GM12878 (cell line): Measurements from ENCODE around the gene ACVR1. TPM values are rescaled to one million over a fixed set of nuclear protein-coding genes. Genes with fewer than 3 reads are reported as not detected.
A peak's percentile ranks its signal among the peaks of the same experiment; 100 is the strongest.

Source experiments
- ATAC-seq: fragments of 200-7000 bp; cut with Tn5 transposase; 3 replicates; pipeline ENCODE4 v1.9.1; 2020; ENCODE audit warnings: mild to moderate bottlenecking, moderate library complexity
- BruUV-seq: library from RNA; stranded (reverse); fragments of 400-500 nt; replicated peaks from 2 replicates; lab custom pipeline; 2021; lab: Mats Ljungman, UMichigan
- CTCF ChIA-PET: fragments of 300-600 bp; sonication (Branson Sonifier 250); formaldehyde crosslinking; extraction: SDS; loops from one replicate; lab custom pipeline; 2021; ENCODE audit warnings: inconsistent platforms; lab: Yijun Ruan, JAX
- POLR2A ChIA-PET: fragments of 350-600 bp; formaldehyde crosslinking; extraction: SDS; loops from one replicate; lab custom pipeline; 2021; ENCODE audit warnings: inconsistent platforms; lab: Charles Lee
- RAD21 ChIA-PET: fragments of 300-600 bp; sonication (Branson Sonifier 250); formaldehyde crosslinking; loops from one replicate; lab custom pipeline; 2023; ENCODE audit warnings: antibody characterized with exemption; ENCODE audit not compliant: unreplicated experiment; lab: Charles Lee
- SMC1A ChIA-PET: fragments of 300-600 bp; sonication (Branson Sonifier 250); formaldehyde crosslinking; loops from one replicate; lab custom pipeline; 2023; ENCODE audit not compliant: unreplicated experiment, uncharacterized antibody; lab: Charles Lee
- DNase-seq: peaks from one replicate; pipeline ENCODE4 v3.0.0-alpha.2; 2011; ENCODE audit warnings: low read depth, low spot score
- FAIRE-seq: peaks from 3 replicates; lab custom pipeline; 2011; peaks lifted over from hg19 to GRCh38; lab: Jason Lieb, UNC
- H2AFZ ChIP-seq: 2 replicates; pipeline ENCODE4 v1.6.0; 2011; ENCODE audit warnings: low read depth, low read length, control low read depth; ENCODE audit not compliant: control insufficient read depth
- H3K27ac ChIP-seq: 2 replicates; pipeline ENCODE4 v1.5.1; 2011; ENCODE audit warnings: control low read depth; ENCODE audit not compliant: control insufficient read depth, insufficient read depth
- H3K27me3 ChIP-seq, 2 experiments: replicated peaks in 1 of 2; 2 replicates each; pipeline versions ENCODE4 v1.6.0 to v1.6.1; 2011; ENCODE audit warnings: low read length in 1 of 2; ENCODE audit not compliant: control insufficient read depth in 2 of 2, insufficient read depth in 2 of 2
- H3K36me3 ChIP-seq, 2 experiments: 2 replicates each; pipeline ENCODE4 v1.5.1; 2011; ENCODE audit warnings: low read length in 1 of 2; ENCODE audit not compliant: control insufficient read depth in 2 of 2, insufficient read depth in 2 of 2
- H3K4me1 ChIP-seq: 2 replicates; pipeline ENCODE4 v1.6.1; 2011; ENCODE audit warnings: mild to moderate bottlenecking, low read length, moderate library complexity, mixed read lengths; ENCODE audit not compliant: control insufficient read depth, insufficient read depth
- H3K4me2 ChIP-seq: 2 replicates; pipeline ENCODE4 v1.6.0; 2011; ENCODE audit warnings: control low read depth; ENCODE audit not compliant: control insufficient read depth, insufficient read depth
- H3K4me3 ChIP-seq: fragments of 200-600 bp; sonication (generic); 2 replicates; pipeline ENCODE4 v1.5.1; 2016
- H3K79me2 ChIP-seq: 2 replicates; pipeline ENCODE4 v1.6.0; 2011; ENCODE audit warnings: low read length; ENCODE audit not compliant: control insufficient read depth, insufficient read depth
- H3K9ac ChIP-seq: 2 replicates; pipeline ENCODE4 v1.8.0; 2011; ENCODE audit warnings: low read length, control low read depth, mixed read lengths; ENCODE audit not compliant: control insufficient read depth, insufficient read depth
- H3K9me3 ChIP-seq: replicated peaks from 3 replicates; pipeline ENCODE4 v1.5.1; 2011; ENCODE audit warnings: mild to moderate bottlenecking, low read length; ENCODE audit not compliant: control insufficient read depth, insufficient read depth
- H4K20me1 ChIP-seq: 2 replicates; pipeline ENCODE4 v1.6.0; 2011; ENCODE audit not compliant: control insufficient read depth, insufficient read depth
- ASH2L ChIP-seq: fragments of 300-600, 200-600 bp; sonication (generic); IDR thresholded peaks from 2 replicates; pipeline ENCODE4 v1.6.1; 2017; ENCODE audit warnings: low read depth, mild to moderate bottlenecking, borderline replicate concordance
- BHLHE40 ChIP-seq, 2 experiments: fragments of 450-650 bp in 1 of 2; IDR thresholded peaks; 2 replicates each; pipeline ENCODE4 v1.6.1; 2011 to 2017; ENCODE audit warnings: low read depth in 2 of 2, borderline replicate concordance in 1 of 2, improper control_type of control experiment in 1 of 2, low read length in 1 of 2, mild to moderate bottlenecking in 1 of 2
- BMI1 ChIP-seq: fragments of 450-650 bp; IDR thresholded peaks from 2 replicates; pipeline ENCODE4 v1.6.1; 2016; ENCODE audit warnings: mild to moderate bottlenecking, moderate library complexity, borderline replicate concordance
- CREB1 ChIP-seq: IDR thresholded peaks from 2 replicates; pipeline ENCODE4 v1.6.1; 2012; ENCODE audit warnings: low read depth, mild to moderate bottlenecking, inconsistent platforms
- CTCF ChIP-seq, 3 experiments: IDR thresholded peaks in 2 of 3; conservative IDR thresholded peaks in 1 of 3; 2 replicates each; pipeline ENCODE4 v1.5.1; 2011; ENCODE audit warnings: low read depth in 3 of 3, low read length in 3 of 3, mild to moderate bottlenecking in 3 of 3, control low read depth in 2 of 3, moderate library complexity in 2 of 3, inconsistent platforms in 1 of 3, mixed read lengths in 1 of 3; ENCODE audit not compliant: control insufficient read depth in 2 of 3, insufficient read depth in 1 of 3; ENCODE audit errors: extremely low read depth in 1 of 3
- FOS ChIP-seq: IDR thresholded peaks from 3 replicates; pipeline ENCODE4 v1.6.1; 2011; ENCODE audit warnings: borderline replicate concordance; ENCODE audit not compliant: insufficient read length; ENCODE audit errors: extremely low read depth
- IRF4 ChIP-seq: IDR thresholded peaks from 2 replicates; pipeline ENCODE4 v1.6.1; 2011; ENCODE audit warnings: low read depth, low read length
- JUNB ChIP-seq: IDR thresholded peaks from 2 replicates; pipeline ENCODE4 v1.6.1; 2016; ENCODE audit warnings: antibody characterized with exemption, mild to moderate bottlenecking
- MTA2 ChIP-seq: fragments of 450-650 bp; IDR thresholded peaks from 2 replicates; pipeline ENCODE4 v1.6.1; 2016; ENCODE audit warnings: low read depth, mild to moderate bottlenecking, moderate library complexity
- MYB ChIP-seq: fragments of 150-350 bp; IDR thresholded peaks from 2 replicates; pipeline ENCODE4 v1.6.1; 2014; ENCODE audit warnings: mild to moderate bottlenecking, low read depth, low read length, borderline replicate concordance
- NR2C1 ChIP-seq: fragments of 450-650 bp; IDR thresholded peaks from 2 replicates; pipeline ENCODE4 v1.6.1; 2017; ENCODE audit warnings: antibody characterized with exemption, mild to moderate bottlenecking, moderate library complexity
- POLR2A ChIP-seq: IDR thresholded peaks from 2 replicates; pipeline ENCODE4 v1.6.1; 2011; ENCODE audit warnings: low read depth, mild to moderate bottlenecking, low read length
- POLR2AphosphoS2 ChIP-seq: IDR thresholded peaks from 2 replicates; pipeline ENCODE4 v1.6.1; 2011; ENCODE audit warnings: low read depth, mild to moderate bottlenecking, low read length, improper control_type of control experiment, moderate library complexity
- POU2F2 ChIP-seq: IDR thresholded peaks from 3 replicates; pipeline ENCODE4 v1.6.1; 2011; ENCODE audit warnings: low read depth, mild to moderate bottlenecking, low read length, borderline replicate concordance
- RUNX3 ChIP-seq: IDR thresholded peaks from 2 replicates; pipeline ENCODE4 v1.6.1; 2012; ENCODE audit warnings: low read length, inconsistent platforms
- SIN3A ChIP-seq: IDR thresholded peaks from 2 replicates; pipeline ENCODE4 v1.6.1; 2012; ENCODE audit warnings: low read depth, low read length, improper control_type of control experiment
- SIX5 ChIP-seq: IDR thresholded peaks from 2 replicates; pipeline ENCODE4 v1.6.1; 2011; ENCODE audit warnings: mild to moderate bottlenecking, low read depth, low read length, moderate library complexity; ENCODE audit not compliant: severe bottlenecking
- SP1 ChIP-seq: IDR thresholded peaks from one replicate; pipeline ENCODE4 v1.6.1; 2011; ENCODE audit warnings: low read depth, low read length
- SRF ChIP-seq, 2 experiments: IDR thresholded peaks; 2 replicates each; pipeline ENCODE4 v1.6.1; 2011; ENCODE audit warnings: low read depth in 2 of 2, low read length in 2 of 2, mild to moderate bottlenecking in 1 of 2, moderate library complexity in 1 of 2
- WGBS: methylation state at CpG from one replicate; pipeline ENCODE4 v1.1.6; 2016; ENCODE audit warnings: low lambda C conversion rate; ENCODE audit not compliant: insufficient replicate concordance, insufficient coverage; ENCODE audit errors: missing lambda C conversion rate; 5-methylcytosine and 5-hydroxymethylcytosine counted together
- in situ Hi-C: fragments of 300-500 bp; cut with MboI; formaldehyde crosslinking; loops from 9 replicates; pipeline ENCODE4 v1.14.3; 2018; ENCODE audit warnings: mixed read lengths
- intact Hi-C: fragments of 100-400 bp; cut with micrococcal nuclease; formaldehyde crosslinking; loops from one replicate; pipeline ENCODE4 v1.14.2; 2022; ENCODE audit not compliant: unreplicated experiment
- polyA plus RNA-seq, 11 experiments: library from polyadenylated mRNA; depleted of rRNA in 4 of 11; unstranded in 6 of 11; stranded (reverse) in 5 of 11; fragments of >200 nt; fragmentation: Nextera tagmentation in 4 of 11; fragmentation: Illumina TruSeq in 1 of 11; extraction: Ambion mirVana in 4 of 11; extraction: Trizol in 1 of 11; gene quantifications; 1 replicate in 1 of 11; 2 replicates in 10 of 11; pipeline versions ENCODE4 v1.2.1 to v1.2.3, GENCODE V29; 2011 to 2016; ENCODE audit warnings: inconsistent platforms in 2 of 11, missing spikeins in 2 of 11, low read depth in 1 of 11
- total RNA-seq, 4 experiments: library from RNA; depleted of rRNA in 3 of 4; stranded (reverse); fragments of >200 nt in 3 of 4; fragmentation: Illumina TruSeq in 1 of 4; extraction: Trizol in 1 of 4; gene quantifications; 2 replicates each; pipeline versions ENCODE4 v1.2.1 to v1.2.3, GENCODE V29; 2013 to 2021

Gene ACVR1
- total and polyA plus RNA-seq, 10 of the 15 experiments (the other 5 are each of a cell fraction or from before 2014, with no cell fraction given), result 0.06 to 0.24 (median 0.14) TPM; not detected in 4

- Histone ChIP-seq H3K36me3 (no peaks in the 10 kb centered on the region), H3K4me2 (no peak overlapping the region), H3K79me2 (no peaks in the 10 kb centered on the region), H4K20me1 (no peaks in the 10 kb centered on the region), H3K4me1 (peaks cover 5% of the 10 kb centered on the region), H2AFZ (no peak overlapping the region), H3K9me3 (no peaks in the 10 kb centered on the region), H3K4me3 (no peak overlapping the region), H3K27me3 (no peaks in the 10 kb centered on the region), H3K27ac (no peak overlapping the region), H3K9ac (no peak overlapping the region)
- CTCF ChIA-PET, result interaction anchor here (0.5 to 1.5 kb wide), 5 partner anchors 9 to 123 kb away, joined by 3 to 5 read pairs (median 4); no protein-coding TSS in a partner anchor
- FAIRE-seq, result no peak
- POLR2A ChIA-PET, result no interaction called here
- TF ChIP-seq CTCF (IDR thresholded peaks at IDR 0.05 in 2 of 3, conservative IDR thresholded peaks at IDR 0.05 in 1 of 3; ENCODE audit: control insufficient read depth in 2 of 3, extremely low read depth in 1 of 3, insufficient read depth in 1 of 3, low read depth in 3 of 3, low read length in 3 of 3), result peak in 2 of 3 experiments; percentile 19 to 44; a peak in 3 of 6 replicates
- no peak for TF ChIP-seq NR2C1
- TF ChIP-seq SIN3A, result no peak
- DNase-seq, result no peak
- RAD21 ChIA-PET, result no interaction called here
- SMC1A ChIA-PET, result interaction anchor here (1.9 kb wide), 1 partner anchor 10 kb away, joined by 7 read pairs; no protein-coding TSS in a partner anchor
- in situ Hi-C loops, result no loop called here
- 29% methylated on average over 3 of the region's 3 CpGs for whole genome bisulfite sequencing
- BruUV-seq, result no TSS peak
- ATAC-seq, result no peak
- intact Hi-C loops, result no loop called here
Measured at GRCh38 chr2:157901325-157901724, 25.2 kb upstream of the ACVR1 start.

- FAIRE-seq (no peak), ATAC-seq (no peak), DNase-seq (no peak)
- intact Hi-C loops (no loop called here), in situ Hi-C loops (no loop called here)
- BruUV-seq, result no TSS peak
- Histone ChIP-seq H3K79me2 (no peaks in the 10 kb centered on the region), H3K4me3 (no peak overlapping the region), H3K4me2 (no peak overlapping the region), H3K36me3 (no peaks in the 10 kb centered on the region), H3K9ac (no peak overlapping the region), H4K20me1 (no peaks in the 10 kb centered on the region), H3K27ac (no peak overlapping the region), H2AFZ (no peak overlapping the region), H3K4me1 (peaks cover 5% of the 10 kb centered on the region), H3K27me3 (no peaks in the 10 kb centered on the region), H3K9me3 (no peaks in the 10 kb centered on the region)
- ChIA-PET CTCF (interaction anchor here (1.2 kb wide), 1 partner anchor 8 kb away, joined by 5 read pairs; no protein-coding TSS in a partner anchor), RAD21 (no interaction called here), POLR2A (no interaction called here), SMC1A (interaction anchor here (1.9 kb wide), 1 partner anchor 10 kb away, joined by 7 read pairs; no protein-coding TSS in a partner anchor)
- WGBS, result 39% methylated on average over 2 of the region's 2 CpGs
- TF ChIP-seq POLR2A, result no peak
- TF ChIP-seq IRF4, result no peak
- no peak for TF ChIP-seq CREB1
- no peak for TF ChIP-seq SP1
- no peak for TF ChIP-seq RUNX3
- TF ChIP-seq MYB, result no peak
- TF ChIP-seq SIX5, result no peak
- no peak for TF ChIP-seq BMI1
- TF ChIP-seq BHLHE40 (IDR thresholded peaks at IDR 0.05; ENCODE audit: borderline replicate concordance in 1 of 2, low read depth in 2 of 2, low read length in 1 of 2), result no peak
- TF ChIP-seq POLR2AphosphoS2, result no peak
- TF ChIP-seq MTA2, result no peak
- no peak for TF ChIP-seq POU2F2
- no peak for TF ChIP-seq ASH2L
- TF ChIP-seq SRF (IDR thresholded peaks at IDR 0.05; ENCODE audit: low read depth in 2 of 2, low read length in 2 of 2), result no peak
- no peak for TF ChIP-seq JUNB
- TF ChIP-seq FOS, result no peak
Measured at GRCh38 chr2:157900684-157901083, 24.6 kb upstream of the ACVR1 start.
